ENCODE results near the gene KRTAP1-5. TPM values are rescaled to one million over a fixed set of nuclear protein-coding genes. Genes with fewer than 3 reads are reported as not detected.
"Not testable (repeated sequence)": the region's sequence is repeated elsewhere in the genome, so short reads cannot be mapped to it uniquely, and the experiment has no call there.

KRTAP1-5 gene
- total and polyA plus RNA-seq, 8 donors: not detected

GRCh38 chr17:41054025-41054424 lies 27.0 kb upstream of the KRTAP1-5 start:
- H3K4me1 ChIP-seq: no peaks in the 10 kb centered on the region
- no peaks in the 10 kb centered on the region for H3K36me3 ChIP-seq
- H3K27ac ChIP-seq: no peak overlapping the region
- DNase-seq: no peak
- no peak for ATAC-seq
- WGBS, 2 donors: 68% methylated on average over 4 of the region's 4 CpGs
- peaks cover 0 to 6% (median 3%) of the 10 kb centered on the region in 4 donors for H3K27me3 ChIP-seq
- FAIRE-seq: no peak
- intact Hi-C loops (cut with DNase I): no loop called here
- no peak overlapping the region for H3K4me3 ChIP-seq
- H3K9me3 ChIP-seq: no peaks in the 10 kb centered on the region
- no peak for TF ChIP-seq CTCF (IDR thresholded peaks at IDR 0.05)

- peaks cover 0 to 7% (median 0%) of the 10 kb centered on the region in 4 donors for H3K27me3 ChIP-seq
- ATAC-seq: no peak
- H3K4me1 ChIP-seq: no peaks in the 10 kb centered on the region
- no peaks in the 10 kb centered on the region for H3K9me3 ChIP-seq
- no peaks in the 10 kb centered on the region for H3K36me3 ChIP-seq
- intact Hi-C loops (cut with DNase I): no loop called here
- no peak overlapping the region for H3K4me3 ChIP-seq
- no peak overlapping the region for H3K27ac ChIP-seq
- no peak for FAIRE-seq
- TF ChIP-seq CTCF (IDR thresholded peaks at IDR 0.05): no peak
- no peak for DNase-seq
These were observed 25.6 kb upstream of the KRTAP1-5 start for GRCh38 chr17:41052566-41052965.

GRCh38 chr17:41049110-41049509 lies 22.1 kb upstream of the KRTAP1-5 start:
- TF ChIP-seq CTCF (IDR thresholded peaks at IDR 0.05): no peak
- H3K4me1 ChIP-seq: no peaks in the 10 kb centered on the region
- no peak overlapping the region for H3K4me3 ChIP-seq
- no peaks in the 10 kb centered on the region for H3K36me3 ChIP-seq
- FAIRE-seq (no peak), ATAC-seq (no peak), DNase-seq (no peak)
- peaks cover 0 to 7% (median 2%) of the 10 kb centered on the region in 4 donors for H3K27me3 ChIP-seq
- no peaks in the 10 kb centered on the region for H3K9me3 ChIP-seq
- intact Hi-C loops (cut with DNase I): no loop called here
- WGBS, 2 donors: 31 to 42% methylated on average over 2 of the region's 2 CpGs
- H3K27ac ChIP-seq: no peak overlapping the region

- FAIRE-seq: no peak
- TF ChIP-seq CTCF (IDR thresholded peaks at IDR 0.05): no peak
- Histone ChIP-seq H3K9me3 (no peaks in the 10 kb centered on the region), H3K36me3 (no peaks in the 10 kb centered on the region), H3K4me3 (no peak overlapping the region), H3K27me3 (peaks cover 0 to 7% (median 2%) of the 10 kb centered on the region in 4 donors), H3K4me1 (no peaks in the 10 kb centered on the region), H3K27ac (no peak overlapping the region)
- intact Hi-C loops (cut with DNase I): no loop called here
- no peak for DNase-seq
- 65 to 68% methylated on average over 7 of the region's 7 CpGs for WGBS, 2 donors
- ATAC-seq: no peak
These were observed 21.4 kb upstream of the KRTAP1-5 start for GRCh38 chr17:41048441-41048840.

- H3K4me1 ChIP-seq; H3K9me3 ChIP-seq; H3K27ac ChIP-seq; FAIRE-seq; H3K27me3 ChIP-seq; intact Hi-C loops (cut with DNase I); ATAC-seq; H3K4me3 ChIP-seq; H3K36me3 ChIP-seq; DNase-seq: not testable (repeated sequence)
- WGBS, 2 donors: 38 to 48% methylated on average over 7 to 10 of the region's 33 CpGs
These were observed 19.9 kb upstream of the KRTAP1-5 start, which contains the start of gene KRTAP2-1 for GRCh38 chr17:41046735-41047465. Gene KRTAP2-1 (minus strand): TSS chr17:41047316. CDS start chr17:41047267, 49 bp downstream.
